Activated CD4-positive, CD25-positive, alpha-beta regulatory T cell treated with anti-CD3 and anti-CD28 coated beads, Interleukin-2, amount 50 U/mL, for 16 hours (primary cell): ENCODE results near the gene AUTS2.

ENCODE experiments used
- DNase-seq: peaks from one replicate; pipeline ENCODE4 v3.0.0-alpha.2; 2020; ENCODE audit warnings: low read depth, low spot score

Gene AUTS2

GRCh38 chr7:70177166-70177565, 578.9 kb downstream of the AUTS2 start:
- no peak for DNase-seq

- DNase-seq = no peak
These were observed 579.9 kb downstream of the AUTS2 start for GRCh38 chr7:70178211-70178610.

- DNase-seq = no peak
These were observed 580.5 kb downstream of the AUTS2 start for GRCh38 chr7:70178787-70179186.

- DNase-seq = no peak
These were observed 584.2 kb downstream of the AUTS2 start for GRCh38 chr7:70182521-70182920.

GRCh38 chr7:70183278-70183677, 585.0 kb downstream of the AUTS2 start:
- no peak for DNase-seq

- no peak for DNase-seq
These were observed 590.8 kb downstream of the AUTS2 start for GRCh38 chr7:70188901-70189650.

- DNase-seq = no peak
These were observed 591.5 kb downstream of the AUTS2 start for GRCh38 chr7:70189776-70190175.

GRCh38 chr7:70190281-70190680, 592.0 kb downstream of the AUTS2 start:
- DNase-seq = no peak

- DNase-seq = no peak
These were observed 595.2 kb downstream of the AUTS2 start for GRCh38 chr7:70193514-70193913.

- no peak for DNase-seq
These were observed 610.2 kb downstream of the AUTS2 start for GRCh38 chr7:70208236-70209063.

GRCh38 chr7:70210200-70210935, 612.1 kb downstream of the AUTS2 start:
- DNase-seq = no peak

- no peak for DNase-seq
These were observed 612.6 kb downstream of the AUTS2 start for GRCh38 chr7:70210936-70211310.

GRCh38 chr7:70212281-70212680, 614.0 kb downstream of the AUTS2 start:
- no peak for DNase-seq

- no peak for DNase-seq
These were observed 615.8 kb downstream of the AUTS2 start for GRCh38 chr7:70214071-70214470.

- no peak for DNase-seq
These were observed 617.2 kb downstream of the AUTS2 start for GRCh38 chr7:70215491-70215890.

- DNase-seq = no peak
These were observed 619.3 kb downstream of the AUTS2 start for GRCh38 chr7:70217571-70217970.

GRCh38 chr7:70218006-70218405, 619.7 kb downstream of the AUTS2 start:
- DNase-seq = no peak

- no peak for DNase-seq
These were observed 620.8 kb downstream of the AUTS2 start for GRCh38 chr7:70219061-70219460.

GRCh38 chr7:70229242-70229641, 631.0 kb downstream of the AUTS2 start:
- DNase-seq = no peak

- no peak for DNase-seq
These were observed 632.5 kb downstream of the AUTS2 start for GRCh38 chr7:70230761-70231160.

- DNase-seq = no peak
These were observed 635.5 kb downstream of the AUTS2 start for GRCh38 chr7:70233776-70234175.

- DNase-seq = no peak
These were observed 639.0 kb downstream of the AUTS2 start for GRCh38 chr7:70237256-70237655.
